Stimulated activated CD8-positive, alpha-beta memory T cell treated with anti-CD3 and anti-CD28 coated beads, Interleukin-15, amount 100 ng/mL, for 24 hours (primary cell): ENCODE measurements around the gene SRC.
A peak's percentile ranks its signal among the peaks of the same experiment; 100 is the strongest.

Experiments used
- DNase-seq: peaks from one replicate; pipeline ENCODE4 v3.0.0-alpha.2; 2020; ENCODE audit warnings: low read depth

The SRC gene

DNA sequence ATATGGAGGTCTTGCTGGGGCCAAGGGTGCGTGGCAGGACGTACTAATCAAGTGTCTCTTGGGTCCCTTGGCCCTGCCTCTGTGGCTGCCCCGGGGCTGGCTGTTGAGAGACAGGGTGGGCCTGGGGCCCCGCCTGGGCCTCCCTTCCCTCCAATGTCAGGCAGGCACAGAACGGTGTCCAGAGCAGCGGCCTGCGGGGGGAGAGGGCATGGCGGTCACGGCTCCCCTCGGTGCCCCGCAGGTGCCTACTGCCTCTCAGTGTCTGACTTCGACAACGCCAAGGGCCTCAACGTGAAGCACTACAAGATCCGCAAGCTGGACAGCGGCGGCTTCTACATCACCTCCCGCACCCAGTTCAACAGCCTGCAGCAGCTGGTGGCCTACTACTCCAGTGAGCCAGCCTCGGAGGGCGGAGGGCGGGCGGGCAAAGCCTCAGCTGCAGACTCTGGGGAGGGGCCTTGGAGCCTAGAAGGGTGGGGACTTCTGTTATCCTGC is 50.0 kb downstream of the SRC start:
- DNase-seq: no peak

DNA sequence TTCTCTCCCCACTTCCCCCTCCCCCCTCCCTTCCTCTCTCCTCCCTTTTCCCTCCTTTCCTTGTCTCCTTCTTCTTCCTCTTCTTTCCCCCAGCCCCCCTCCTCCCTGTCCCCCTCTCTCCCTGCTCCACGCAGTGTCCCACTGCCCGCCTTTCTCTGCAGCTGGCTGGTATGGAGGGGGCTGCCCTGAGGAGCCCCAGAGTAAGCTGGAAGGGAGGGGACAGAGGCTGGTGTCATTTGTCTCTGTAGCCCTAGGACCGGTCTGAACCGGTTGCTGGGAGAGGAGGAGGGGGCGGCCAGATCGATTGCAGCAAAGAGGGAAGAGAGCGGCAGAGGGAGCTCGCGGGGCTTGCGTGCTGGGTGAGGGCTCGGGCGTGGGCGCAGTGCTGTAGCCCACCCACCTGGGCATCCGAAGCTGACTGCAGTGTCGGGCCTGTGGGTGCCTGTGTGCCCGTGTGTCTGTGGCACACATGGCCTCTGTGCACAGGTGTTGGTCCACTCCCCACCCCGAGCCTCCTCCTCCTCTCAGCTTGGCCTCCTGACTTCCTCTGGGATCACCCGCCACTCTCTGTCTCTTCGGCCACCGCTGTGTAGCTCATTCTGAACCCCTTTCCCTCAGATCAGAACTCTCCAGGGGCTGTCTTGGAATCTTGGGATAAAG is 50.6 kb downstream of the SRC start:
- DNase-seq: no peak

DNA sequence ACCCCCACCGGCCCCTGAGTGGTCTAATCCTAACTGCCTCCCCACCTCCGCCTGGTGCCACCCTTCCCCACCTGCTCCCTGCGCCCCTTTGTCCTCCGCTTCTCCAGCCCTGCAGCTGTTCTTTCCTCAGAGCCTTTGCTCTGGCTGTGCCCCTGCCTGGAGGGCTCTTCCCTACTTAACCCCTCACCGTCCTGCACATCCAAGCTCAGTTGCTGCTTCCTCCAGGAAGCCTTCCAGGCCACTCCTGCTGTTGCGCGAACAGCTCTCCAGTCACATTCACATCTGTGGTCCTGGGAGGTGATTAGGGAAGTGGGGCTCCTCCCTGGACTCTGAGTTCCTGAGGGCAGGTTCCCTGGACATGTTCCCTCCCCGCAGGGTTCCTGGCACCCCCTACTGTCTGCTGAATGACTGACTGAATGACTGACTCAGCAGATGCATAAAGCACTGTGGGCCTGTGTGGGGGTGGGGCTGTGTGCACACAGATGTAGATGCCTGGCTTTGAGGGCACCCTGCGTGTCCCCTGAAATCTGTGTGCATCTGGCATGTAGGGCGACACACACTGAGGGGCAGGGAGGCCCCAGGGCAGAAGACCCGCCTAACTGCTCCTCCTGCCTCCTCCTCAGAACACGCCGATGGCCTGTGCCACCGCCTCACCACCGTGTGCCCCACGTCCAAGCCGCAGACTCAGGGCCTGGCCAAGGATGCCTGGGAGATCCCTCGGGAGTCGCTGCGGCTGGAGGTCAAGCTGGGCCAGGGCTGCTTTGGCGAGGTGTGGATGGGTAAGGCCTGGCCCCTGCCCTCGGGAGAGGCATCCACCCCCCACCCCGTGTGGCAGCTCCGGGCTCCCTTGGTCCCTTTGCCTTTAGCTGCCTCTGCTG is 51.4 kb downstream of the SRC start:
- DNase-seq: no peak

DNA sequence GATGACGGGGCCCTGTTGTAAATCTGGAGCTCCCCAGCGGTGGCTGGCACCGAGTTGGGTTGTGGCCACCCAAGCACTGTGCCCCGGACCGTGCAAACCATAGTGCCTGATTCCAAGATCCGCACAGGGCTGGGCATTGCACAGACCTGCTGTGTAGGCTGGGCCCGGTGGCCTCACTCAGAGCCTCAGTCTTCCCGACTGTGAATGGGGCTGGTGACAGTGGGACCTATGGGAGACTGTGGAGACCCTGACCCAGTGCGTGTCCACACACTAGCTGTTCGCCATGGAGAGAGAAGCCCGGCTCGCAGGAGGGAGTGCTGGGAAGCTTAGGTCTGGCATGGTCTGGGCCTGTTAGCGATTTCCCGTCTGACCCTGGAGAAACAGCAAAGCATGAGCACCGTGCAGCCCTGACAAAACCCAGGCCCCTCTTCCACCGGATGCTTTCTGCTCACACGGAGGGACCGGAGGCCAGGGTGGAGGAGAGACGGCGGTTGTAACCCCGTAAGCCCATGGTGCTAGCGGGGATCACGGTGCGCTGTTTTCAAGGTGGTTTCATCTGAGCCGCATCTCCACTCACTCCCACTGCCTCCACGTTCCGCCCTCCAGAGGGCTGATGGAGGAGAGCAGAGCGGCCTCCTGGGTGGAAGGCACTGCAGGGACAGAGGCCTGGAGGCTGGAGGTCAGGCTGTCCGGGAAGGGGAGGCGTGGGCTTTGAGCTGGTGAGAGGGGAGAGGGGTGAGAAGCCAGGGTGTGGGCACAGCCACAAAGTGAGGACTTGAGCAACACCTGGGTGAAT is 52.2 kb downstream of the SRC start:
- DNase-seq: no peak

DNA sequence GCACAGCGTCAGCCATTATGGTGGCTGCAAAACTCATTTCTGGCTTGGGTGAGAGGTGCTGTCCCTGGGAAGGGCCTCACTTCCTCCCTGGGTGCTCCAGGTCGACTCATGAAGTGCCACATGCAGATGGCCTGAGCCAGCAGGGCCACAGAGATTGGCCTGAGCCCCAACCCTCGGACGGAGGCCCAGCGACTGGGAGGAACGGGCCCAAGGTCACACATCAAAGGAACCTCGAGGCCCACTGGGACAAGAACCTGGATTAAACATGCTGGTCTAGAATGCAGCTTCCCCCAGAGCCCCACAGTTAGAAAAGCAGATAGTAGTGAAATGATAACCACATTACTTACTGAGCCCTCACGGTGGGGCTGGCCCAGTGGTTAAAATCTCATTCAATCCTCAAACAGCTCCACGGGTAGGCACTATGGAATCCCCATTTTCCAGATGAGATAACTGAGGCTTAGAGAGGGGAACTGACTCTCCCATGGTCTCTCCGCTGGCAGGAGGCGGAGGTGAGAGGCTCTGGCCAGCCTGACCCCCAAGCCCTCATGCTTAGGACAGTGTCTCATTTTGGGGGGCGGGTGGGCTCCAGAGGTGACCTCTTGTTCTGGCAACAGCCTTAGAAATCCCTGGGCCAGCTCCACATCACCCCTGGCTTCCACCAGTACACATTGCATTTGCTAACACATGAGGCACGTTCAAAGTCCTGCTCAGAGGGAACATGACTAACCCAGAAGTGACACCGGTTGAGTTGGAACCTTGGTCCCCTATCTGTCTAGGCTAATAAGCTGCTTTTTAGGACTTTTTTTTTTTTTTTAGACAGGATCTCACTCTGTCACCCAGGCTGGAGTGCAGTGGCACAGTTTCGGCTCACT is 53.0 kb downstream of the SRC start:
- no peak for DNase-seq

DNA sequence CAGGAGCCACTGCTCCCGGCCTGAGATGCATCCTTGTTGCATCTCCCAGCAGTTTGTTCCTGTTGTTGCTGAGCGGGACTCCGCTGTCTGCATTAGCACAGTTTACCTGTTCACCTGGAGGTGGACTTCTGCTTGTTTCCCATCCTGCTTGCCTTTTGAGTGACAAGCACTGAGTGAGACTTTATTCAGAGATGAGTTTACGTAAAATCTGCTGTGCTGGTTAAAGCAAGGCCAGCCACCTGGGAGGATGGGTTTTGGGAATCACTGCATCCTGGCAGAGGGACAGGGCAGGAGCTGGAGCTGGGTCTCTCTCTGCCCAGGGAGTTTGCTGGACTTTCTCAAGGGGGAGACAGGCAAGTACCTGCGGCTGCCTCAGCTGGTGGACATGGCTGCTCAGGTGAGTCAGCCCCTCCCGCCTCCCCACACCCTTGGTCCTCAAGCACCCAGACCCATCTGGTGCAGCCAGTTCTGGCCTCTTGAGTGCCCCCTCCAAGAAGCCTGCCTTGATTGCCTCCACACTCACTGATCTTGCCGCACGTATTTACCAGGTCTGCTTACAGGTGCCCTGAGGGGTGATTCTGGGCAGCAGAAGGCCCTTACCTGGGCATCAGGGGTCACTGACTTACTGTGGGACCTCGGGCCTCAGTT is 55.5 kb downstream of the SRC start:
- DNase-seq: no peak

DNA sequence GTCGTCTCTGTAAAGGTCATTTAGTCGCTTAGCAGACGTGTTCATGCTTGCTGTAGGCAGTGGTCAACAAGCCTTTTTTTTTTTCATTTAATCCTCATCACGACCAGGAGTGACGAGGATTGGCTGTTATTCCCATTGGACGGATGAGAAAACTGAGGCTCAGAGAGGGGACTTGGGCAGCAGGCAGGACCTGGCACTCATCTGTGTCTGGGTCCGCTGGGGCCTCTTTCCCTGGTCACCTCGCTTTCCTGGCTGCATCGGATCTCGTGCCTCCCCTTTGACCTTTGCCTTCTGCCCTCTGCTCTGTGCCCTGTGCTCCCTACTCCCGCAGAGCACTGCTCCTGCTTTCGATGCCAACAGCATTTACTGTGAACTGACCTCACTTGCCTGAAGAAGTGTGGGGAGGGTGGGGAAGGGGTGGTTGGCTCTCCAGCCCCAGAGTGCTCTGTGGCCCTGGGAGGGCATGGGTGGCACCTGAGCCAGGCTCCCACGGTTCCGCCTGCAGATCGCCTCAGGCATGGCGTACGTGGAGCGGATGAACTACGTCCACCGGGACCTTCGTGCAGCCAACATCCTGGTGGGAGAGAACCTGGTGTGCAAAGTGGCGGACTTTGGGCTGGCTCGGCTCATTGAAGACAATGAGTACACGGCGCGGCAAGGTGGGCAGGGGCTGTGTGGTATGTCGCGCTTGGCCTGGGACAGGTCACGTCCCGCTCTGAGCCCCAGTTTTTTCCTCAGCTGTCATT is 56.2 kb downstream of the SRC start:
- DNase-seq: no peak

DNA sequence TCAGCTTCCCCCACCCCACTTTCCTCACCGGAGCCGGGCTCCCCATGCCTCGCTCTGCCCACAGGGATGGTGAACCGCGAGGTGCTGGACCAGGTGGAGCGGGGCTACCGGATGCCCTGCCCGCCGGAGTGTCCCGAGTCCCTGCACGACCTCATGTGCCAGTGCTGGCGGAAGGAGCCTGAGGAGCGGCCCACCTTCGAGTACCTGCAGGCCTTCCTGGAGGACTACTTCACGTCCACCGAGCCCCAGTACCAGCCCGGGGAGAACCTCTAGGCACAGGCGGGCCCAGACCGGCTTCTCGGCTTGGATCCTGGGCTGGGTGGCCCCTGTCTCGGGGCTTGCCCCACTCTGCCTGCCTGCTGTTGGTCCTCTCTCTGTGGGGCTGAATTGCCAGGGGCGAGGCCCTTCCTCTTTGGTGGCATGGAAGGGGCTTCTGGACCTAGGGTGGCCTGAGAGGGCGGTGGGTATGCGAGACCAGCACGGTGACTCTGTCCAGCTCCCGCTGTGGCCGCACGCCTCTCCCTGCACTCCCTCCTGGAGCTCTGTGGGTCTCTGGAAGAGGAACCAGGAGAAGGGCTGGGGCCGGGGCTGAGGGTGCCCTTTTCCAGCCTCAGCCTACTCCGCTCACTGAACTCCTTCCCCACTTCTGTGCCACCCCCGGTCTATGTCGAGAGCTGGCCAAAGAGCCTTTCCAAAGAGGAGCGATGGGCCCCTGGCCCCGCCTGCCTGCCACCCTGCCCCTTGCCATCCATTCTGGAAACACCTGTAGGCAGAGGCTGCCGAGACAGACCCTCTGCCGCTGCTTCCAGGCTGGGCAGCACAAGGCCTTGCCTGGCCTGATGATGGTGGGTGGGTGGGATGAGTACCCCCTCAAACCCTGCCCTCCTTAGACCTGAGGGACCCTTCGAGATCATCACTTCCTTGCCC is 57.4 kb downstream of the SRC start:
- no peak for DNase-seq

DNA sequence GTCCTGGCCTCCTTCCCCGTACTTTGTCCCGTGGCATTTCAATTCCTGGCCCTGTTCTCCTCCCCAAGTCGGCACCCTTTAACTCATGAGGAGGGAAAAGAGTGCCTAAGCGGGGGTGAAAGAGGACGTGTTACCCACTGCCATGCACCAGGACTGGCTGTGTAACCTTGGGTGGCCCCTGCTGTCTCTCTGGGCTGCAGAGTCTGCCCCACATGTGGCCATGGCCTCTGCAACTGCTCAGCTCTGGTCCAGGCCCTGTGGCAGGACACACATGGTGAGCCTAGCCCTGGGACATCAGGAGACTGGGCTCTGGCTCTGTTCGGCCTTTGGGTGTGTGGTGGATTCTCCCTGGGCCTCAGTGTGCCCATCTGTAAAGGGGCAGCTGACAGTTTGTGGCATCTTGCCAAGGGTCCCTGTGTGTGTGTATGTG is 58.5 kb downstream of the SRC start:
- DNase-seq: no peak

DNA sequence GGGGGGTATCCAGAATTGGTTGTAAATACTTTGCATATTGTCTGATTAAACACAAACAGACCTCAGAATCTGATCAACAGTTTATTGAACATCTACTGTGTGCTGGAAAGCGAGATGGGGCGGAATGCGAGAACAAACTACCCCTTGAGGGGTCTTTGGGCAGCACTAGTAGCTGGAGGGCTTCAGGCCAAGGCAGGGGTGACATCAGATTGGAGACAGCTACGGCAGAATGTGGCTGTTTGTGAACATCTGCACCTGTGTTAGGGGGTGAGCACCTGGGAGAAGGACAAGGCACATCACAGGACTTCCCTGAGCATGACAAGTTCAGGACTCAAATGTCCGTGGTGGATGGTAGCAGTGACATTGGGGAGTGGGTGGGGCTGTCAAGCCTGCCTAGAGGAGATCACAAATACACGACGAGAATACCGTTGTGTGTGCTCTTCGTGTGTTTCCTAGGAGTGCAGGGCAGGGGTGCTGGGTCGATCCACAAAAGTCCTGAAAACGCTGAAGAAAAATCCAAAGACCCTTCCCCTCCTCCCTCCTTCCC is 59.5 kb downstream of the SRC start:
- DNase-seq: no peak

DNA sequence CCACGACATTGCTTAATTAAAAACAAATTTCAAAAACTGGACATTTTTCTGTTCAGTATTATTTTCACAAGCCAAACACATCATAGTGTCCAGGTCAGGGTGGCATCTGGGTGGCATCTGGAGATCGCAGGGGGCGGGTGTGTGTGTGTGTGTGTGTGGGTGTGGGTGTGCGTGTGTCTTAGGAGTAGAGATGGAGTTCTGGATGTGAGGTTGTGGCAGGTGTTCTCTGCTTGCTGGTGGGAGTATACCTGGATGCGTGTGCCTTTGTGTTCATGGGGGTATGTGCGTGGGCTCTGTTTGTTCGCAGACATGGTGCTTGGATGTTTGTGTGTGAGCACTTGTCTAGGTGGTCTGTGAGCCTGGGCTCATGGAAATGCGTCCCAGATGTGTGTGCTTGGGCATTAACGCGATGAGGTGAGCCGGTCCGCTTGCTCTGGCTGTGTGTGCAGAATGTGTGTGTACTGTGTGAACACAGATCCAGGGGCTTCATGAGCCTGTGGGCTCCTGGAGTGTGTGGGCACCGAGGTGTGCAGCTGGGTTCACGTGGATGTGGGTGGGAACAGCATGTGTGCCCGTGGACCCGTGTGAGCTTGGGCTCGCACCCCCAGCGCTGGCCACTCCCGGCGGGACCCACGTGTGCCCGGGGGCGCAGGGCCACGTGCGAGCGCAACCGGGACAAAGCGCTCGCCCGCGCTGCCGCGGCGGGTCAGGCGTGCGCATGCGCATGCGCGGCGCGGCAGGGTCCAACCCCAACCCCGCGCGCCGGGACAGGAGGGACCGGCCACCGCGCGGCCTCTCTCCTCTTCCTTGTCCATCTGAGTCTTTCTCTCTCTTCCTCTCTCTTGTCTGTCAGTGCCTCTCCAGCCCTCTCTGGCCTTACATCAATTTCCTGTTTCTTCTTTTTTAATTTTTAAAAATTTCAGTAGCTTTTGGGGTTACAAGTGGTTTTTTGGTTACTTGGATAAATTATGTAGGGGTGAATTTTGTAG is 60.4 kb downstream of the SRC start:
- DNase-seq: peak; percentile 22

DNA sequence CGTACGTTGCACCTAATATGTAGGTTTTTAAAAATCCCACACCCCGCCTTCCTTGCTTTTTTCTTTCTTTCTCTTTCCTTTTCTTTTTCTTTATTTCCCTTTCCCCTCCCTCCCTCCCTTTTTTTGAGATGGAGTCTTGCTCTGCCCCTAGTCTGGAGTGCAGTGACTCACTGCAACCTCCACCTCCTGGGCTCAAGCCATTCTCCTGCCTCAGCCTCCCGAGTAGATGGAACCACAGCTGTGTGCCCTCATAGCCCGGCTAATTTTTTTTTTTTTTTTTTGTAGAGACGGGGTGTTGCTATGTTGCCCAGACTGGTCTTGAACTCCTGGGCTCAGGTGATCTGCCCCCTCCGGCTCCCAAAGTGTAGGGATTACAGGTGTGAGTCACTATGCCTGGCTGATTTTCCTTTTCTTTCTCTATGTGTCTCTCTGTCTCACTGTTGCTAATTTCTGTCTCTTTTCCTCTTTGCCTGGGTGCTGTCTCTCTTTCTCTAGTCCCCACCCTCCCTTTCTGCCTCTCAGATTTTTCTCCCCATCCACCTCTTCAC is 61.2 kb downstream of the SRC start:
- DNase-seq: no peak

DNA sequence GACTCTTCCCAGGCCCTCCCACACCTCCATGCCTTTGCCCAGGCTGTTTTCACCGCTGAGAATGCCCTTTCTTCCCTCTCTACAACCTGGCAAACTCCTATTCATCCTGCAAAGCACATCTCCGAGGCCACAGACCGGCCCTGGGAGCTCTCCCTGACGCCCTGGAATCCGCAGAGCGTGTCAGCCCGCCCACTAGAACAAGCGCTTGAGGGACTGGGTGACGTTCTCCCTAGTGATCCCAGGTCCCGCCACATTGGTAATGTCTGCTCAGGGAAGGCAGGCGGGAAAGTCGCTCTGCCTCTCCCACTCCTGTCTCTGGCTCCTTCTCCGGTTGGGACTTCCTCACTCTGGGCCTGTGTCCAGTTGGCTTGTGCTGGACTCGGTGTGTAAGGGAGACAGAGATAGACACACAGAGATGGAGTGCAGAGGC is 61.6 kb downstream of the SRC start:
- no peak for DNase-seq

DNA sequence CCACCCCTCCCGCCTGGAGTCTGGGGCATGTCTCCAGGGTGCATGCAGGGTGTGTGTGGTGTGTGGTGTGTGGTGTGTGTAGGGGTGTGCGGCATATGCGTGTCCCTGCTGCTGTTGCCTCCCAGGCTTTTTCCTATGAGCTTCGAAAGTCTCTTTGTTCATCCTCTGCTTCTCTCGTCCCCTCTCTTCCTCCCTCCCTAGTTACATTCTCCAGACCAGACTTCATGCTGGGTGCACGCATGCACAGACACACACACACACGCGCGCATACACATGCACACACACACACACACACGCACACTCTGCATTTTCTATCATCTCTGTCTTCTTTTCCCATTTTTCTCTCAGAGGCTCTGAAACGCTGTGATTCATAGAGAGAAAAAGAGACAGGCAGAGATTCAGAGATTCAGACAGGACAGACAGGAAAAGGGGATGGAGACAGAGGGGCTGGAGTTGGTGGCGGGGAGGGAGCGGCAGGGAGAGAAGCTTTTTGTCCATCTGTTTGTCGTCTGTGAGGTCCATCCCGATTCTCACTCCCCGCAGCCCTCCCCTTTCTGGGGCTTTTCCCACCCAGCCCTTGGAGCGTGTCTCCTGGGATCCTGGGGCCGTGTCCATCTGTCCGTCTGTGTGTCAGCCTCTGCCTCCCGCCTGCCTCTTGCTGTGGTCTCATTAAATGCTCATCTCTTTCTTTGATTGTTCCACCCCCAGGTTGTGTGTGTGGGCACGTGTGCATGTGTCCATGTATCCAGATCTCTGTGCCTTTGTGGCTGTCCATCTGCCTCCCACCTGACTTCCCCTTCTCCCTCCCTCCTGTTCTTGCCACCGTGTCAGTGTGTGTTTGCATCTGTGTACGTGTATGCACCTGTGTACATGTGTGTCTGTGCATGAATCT is 62.6 kb downstream of the SRC start:
- no peak for DNase-seq

DNA sequence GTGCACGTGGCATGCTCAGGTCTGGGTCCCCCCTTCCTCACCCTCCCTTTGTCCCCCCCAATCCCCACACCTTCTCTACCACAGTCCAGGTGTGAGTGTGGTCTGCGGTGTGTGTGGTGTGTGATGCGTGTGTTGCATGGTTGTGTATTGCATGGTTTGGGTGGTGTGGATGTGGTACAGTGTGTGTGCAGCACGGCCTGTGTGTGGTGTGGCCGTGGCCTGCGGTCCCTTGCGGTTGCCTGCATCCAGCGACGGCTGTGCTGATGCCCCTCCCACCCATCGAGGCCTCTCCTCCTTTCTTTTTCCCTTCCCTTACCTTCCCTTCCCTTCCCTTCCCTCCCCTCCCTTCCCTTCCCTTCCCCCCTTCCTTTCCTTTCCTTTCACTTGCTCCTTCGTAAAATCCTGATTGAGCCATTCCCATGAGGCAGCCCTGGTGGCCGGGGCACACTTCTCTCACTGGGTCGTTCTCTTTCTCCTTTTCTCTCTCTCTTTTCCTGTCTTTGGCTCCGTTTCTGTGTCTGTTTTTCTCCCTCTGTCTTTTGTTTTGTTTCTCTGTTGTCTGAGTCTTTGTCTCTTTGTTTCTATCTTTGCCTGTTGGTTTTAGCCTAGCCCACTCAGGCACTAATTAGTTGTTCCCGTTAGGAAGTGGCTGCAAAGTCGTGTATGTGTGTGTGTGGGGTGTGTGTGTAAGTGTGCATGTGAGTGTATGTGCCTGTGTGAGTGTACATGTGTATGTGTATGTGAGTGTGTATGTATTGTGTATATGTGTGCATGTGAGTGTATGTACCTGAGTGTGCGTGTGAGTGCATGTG is 65.7 kb downstream of the SRC start:
- no peak for DNase-seq

DNA sequence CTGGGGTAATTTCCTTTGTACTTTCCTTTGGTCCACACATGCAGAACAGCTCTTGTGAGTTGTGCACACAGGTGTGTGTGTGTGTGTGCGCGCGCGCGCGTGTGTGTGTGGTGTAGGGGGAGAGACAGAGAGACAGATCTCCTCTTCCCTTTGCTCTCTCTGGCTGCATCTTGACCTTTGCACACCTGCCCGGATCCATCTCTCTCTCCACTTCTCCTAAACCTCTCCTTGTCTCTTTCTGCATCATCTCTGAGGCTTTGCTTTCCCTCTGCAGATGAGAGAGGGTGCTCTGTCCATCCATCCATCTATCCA is 67.0 kb downstream of the SRC start:
- DNase-seq: no peak
